SK-N-SH (cell line): Measurements from ENCODE around the gene SP1. TPM values are rescaled to one million over a fixed set of nuclear protein-coding genes. Genes with fewer than 3 reads are reported as not detected.

Experiments
- CTCF ChIA-PET: fragments of 300-600, 350-600 bp; formaldehyde crosslinking; extraction: SDS; loops from one replicate; lab custom pipeline; 2021; lab: Yijun Ruan, JAX
- POLR2A ChIA-PET: fragments of 350-600 bp; sonication (Branson Sonifier 250); formaldehyde crosslinking; extraction: SDS; loops from one replicate; lab custom pipeline; 2020; ENCODE audit warnings: antibody characterized with exemption, inconsistent platforms; lab: Yijun Ruan, JAX
- DNase-seq: peaks from one replicate; pipeline ENCODE4 v3.0.0; 2012
- H2AFZ ChIP-seq: fragments of 200-600 bp; sonication (generic); 2 replicates; pipeline ENCODE4 v1.8.1; 2016; ENCODE audit warnings: antibody characterized with exemption, mild to moderate bottlenecking, low read depth
- H3F3A ChIP-seq: fragments of 200-600 bp; sonication (generic); replicated peaks from 2 replicates; pipeline ENCODE3; 2016; ENCODE audit warnings: antibody characterized with exemption, mild to moderate bottlenecking; ENCODE audit not compliant: insufficient read depth
- H3K27ac ChIP-seq, 2 experiments: fragments of 200-500 bp in 1 of 2; fragments of 200-600 bp in 1 of 2; sonication (Bioruptor generic) in 1 of 2; sonication (generic), shearing (Covaris generic) in 1 of 2; 2 replicates each; pipeline versions ENCODE4 v1.5.1 to v1.6.1; 2014 to 2016; ENCODE audit warnings: low read depth in 2 of 2, inconsistent platforms in 1 of 2, low read length in 1 of 2, mild to moderate bottlenecking in 1 of 2, mixed read lengths in 1 of 2
- H3K27me3 ChIP-seq: fragments of 200-600 bp; sonication (generic), shearing (Covaris generic); 2 replicates; pipeline ENCODE4 v1.6.1; 2016; ENCODE audit warnings: mixed run types; ENCODE audit not compliant: insufficient read depth
- H3K36me3 ChIP-seq, 2 experiments: fragments of 200-500 bp in 1 of 2; fragments of 200-600 bp in 1 of 2; sonication (Bioruptor generic) in 1 of 2; sonication (generic) in 1 of 2; replicated peaks in 1 of 2; 2 replicates each; pipeline versions ENCODE3 to v1.5.1; 2014 to 2016; ENCODE audit warnings: low read length in 1 of 2, mild to moderate bottlenecking in 1 of 2; ENCODE audit not compliant: insufficient read depth in 2 of 2, control insufficient read depth in 1 of 2
- H3K4me1 ChIP-seq, 2 experiments: fragments of 200-500 bp in 1 of 2; fragments of 200-600 bp in 1 of 2; sonication (Bioruptor generic) in 1 of 2; sonication (generic), shearing (Covaris generic) in 1 of 2; 2 replicates each; pipeline versions ENCODE4 v1.5.1 to v1.6.1; 2014 to 2016; ENCODE audit warnings: low read depth in 1 of 2, low read length in 1 of 2, mixed run types in 1 of 2; ENCODE audit not compliant: insufficient read depth in 2 of 2, control insufficient read depth in 1 of 2
- H3K4me2 ChIP-seq: fragments of 200-600 bp; sonication (generic), shearing (Covaris generic); 2 replicates; pipeline ENCODE4 v1.6.1; 2017; ENCODE audit warnings: mixed run types
- H3K4me3 ChIP-seq, 2 experiments: fragments of 200-500 bp in 1 of 2; fragments of 200-600 bp in 1 of 2; sonication (Bioruptor generic) in 1 of 2; sonication (generic), shearing (Covaris generic) in 1 of 2; 2 replicates each; pipeline versions ENCODE4 v1.5.1 to v1.8.1; 2014 to 2016; ENCODE audit warnings: low read depth in 2 of 2, inconsistent platforms in 1 of 2, low read length in 1 of 2, mild to moderate bottlenecking in 1 of 2, mixed read lengths in 1 of 2, moderate library complexity in 1 of 2
- H3K79me2 ChIP-seq: fragments of 200-600 bp; sonication (generic); 2 replicates; pipeline ENCODE4 v1.8.1; 2017; ENCODE audit warnings: mild to moderate bottlenecking; ENCODE audit not compliant: insufficient read depth
- H3K9ac ChIP-seq: fragments of 200-600 bp; sonication (generic); 2 replicates; pipeline ENCODE4 v1.6.1; 2017; ENCODE audit warnings: mixed run types
- H3K9me2 ChIP-seq: fragments of 200-600 bp; sonication (generic); 2 replicates; pipeline ENCODE4 v1.6.1; 2017; ENCODE audit warnings: mixed run types
- H3K9me3 ChIP-seq: fragments of 200-600 bp; sonication (generic); 2 replicates; pipeline ENCODE4 v1.6.1; 2017; ENCODE audit warnings: mixed run types, mild to moderate bottlenecking, moderate library complexity
- H4K20me1 ChIP-seq: fragments of 200-600 bp; sonication (generic); 2 replicates; pipeline ENCODE4 v1.6.1; 2017; ENCODE audit warnings: mild to moderate bottlenecking, mixed run types; ENCODE audit not compliant: insufficient read depth
- EP300 ChIP-seq, 2 experiments: IDR thresholded peaks; 2 replicates each; pipeline versions ENCODE4 v1.4.0 to v1.6.1; 2012; ENCODE audit warnings: borderline replicate concordance in 1 of 2, low read depth in 1 of 2, low read length in 1 of 2
- FOXM1 ChIP-seq: IDR thresholded peaks from 2 replicates; pipeline ENCODE4 v1.4.0; 2012; ENCODE audit warnings: low read depth, mild to moderate bottlenecking
- RAD21 ChIP-seq: IDR thresholded peaks from 2 replicates; pipeline ENCODE4 v1.6.1; 2012; ENCODE audit warnings: mild to moderate bottlenecking, low read length
- SMC3 ChIP-seq: IDR thresholded peaks from 2 replicates; pipeline ENCODE4 v1.6.1; 2012; ENCODE audit warnings: low read depth, low read length, improper control_type of control experiment
- WGBS: methylation state at CpG from one replicate; pipeline ENCODE4 v1.1.6; 2017; ENCODE audit warnings: low lambda C conversion rate; 5-methylcytosine and 5-hydroxymethylcytosine counted together
- polyA plus RNA-seq, 3 experiments: library from polyadenylated mRNA; depleted of rRNA; stranded (reverse); fragments of >200 nt; gene quantifications; 2 replicates each; pipeline ENCODE4 v1.2.3, GENCODE V29; 2012
- TF ChIP-seq, protein P1 (sequence below): IDR thresholded peaks from 2 replicates; pipeline ENCODE4 v1.6.1; 2012; ENCODE audit warnings: mild to moderate bottlenecking, low read depth, low read length, moderate library complexity
- TF ChIP-seq, protein P2 (sequence below): fragments of 200-600 bp; sonication (generic); IDR thresholded peaks from 2 replicates; pipeline ENCODE4 v1.6.1; 2017; ENCODE audit warnings: antibody characterized with exemption, mild to moderate bottlenecking, moderate library complexity

The SP1 gene
- polyA plus RNA-seq, 1 of the 3 experiments (the other 2 are of a cell fraction), result 12.9 TPM

DNA sequence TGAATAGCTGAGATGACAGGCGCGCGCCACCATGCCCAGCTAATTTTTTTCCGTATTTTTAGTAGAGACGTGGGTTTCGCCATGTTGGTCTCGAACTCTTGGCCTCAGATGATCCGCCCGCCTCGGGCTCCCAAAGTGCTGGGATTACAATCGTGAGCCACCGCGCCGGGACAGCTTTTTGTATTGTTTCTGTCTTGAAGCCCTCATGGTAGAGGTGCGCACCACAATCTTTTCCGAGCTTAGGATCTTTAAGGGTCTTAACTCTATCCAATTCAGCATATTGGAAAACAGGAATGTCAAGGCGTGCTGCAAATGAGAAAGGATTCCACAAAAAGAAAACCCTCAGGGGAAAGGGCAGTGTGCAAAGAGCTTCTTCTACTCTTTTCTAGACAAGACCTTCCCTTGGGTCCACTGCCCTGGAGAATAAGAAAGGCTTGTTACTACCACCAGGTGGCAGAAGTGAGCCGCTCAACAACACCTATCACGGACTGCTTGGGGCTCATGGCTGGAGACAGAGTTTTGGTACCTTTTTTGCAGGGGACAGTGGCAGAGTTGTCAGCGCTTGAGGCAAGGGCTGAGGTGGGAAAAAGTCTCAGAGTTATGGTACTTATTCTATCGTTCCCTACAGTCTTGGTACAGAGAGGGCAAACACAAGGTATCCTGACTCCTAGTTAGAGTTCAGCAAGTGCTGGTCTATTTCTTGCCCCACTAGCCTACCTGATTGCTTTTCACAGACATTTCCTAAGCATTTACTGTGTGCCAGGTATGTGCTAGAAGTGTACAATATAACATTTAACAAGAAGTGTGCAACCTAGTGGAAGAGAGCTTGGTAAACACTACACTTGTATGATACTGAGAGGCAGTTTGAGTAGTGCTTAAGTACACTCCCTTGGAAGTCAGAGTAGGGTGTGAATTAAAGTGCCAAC, 27.4 kb upstream of the SP1 start:
- CTCF ChIA-PET, result interaction anchor here (0.6 to 9.1 kb wide), 65 partner anchors 8 to 446 kb away, joined by 3 to 236 read pairs (median 5); partner anchors contain the start of genes AAAS, AMHR2, NPFF and PRR13
- WGBS, result 53% methylated on average over 21 of the region's 21 CpGs
- DNase-seq, result peak; percentile 80

More for the DNA sequence above, 27.4 kb upstream of the SP1 start:
- Histone ChIP-seq H3K27me3 (no peaks in the 10 kb centered on the region), H3K4me1 (no peaks in the 10 kb centered on the region), H3K9me3 (no peaks in the 10 kb centered on the region), H3K27ac (no peak overlapping the region), H4K20me1 (no peaks in the 10 kb centered on the region), H3K36me3 (no peaks in the 10 kb centered on the region), H2AFZ (peak overlapping the region; percentile 37), H3K79me2 (no peaks in the 10 kb centered on the region)
- TF ChIP-seq FOXM1 (no peak), SMC3 (peak; percentile 97), RAD21 (peak; percentile 96), EP300 (IDR thresholded peaks at IDR 0.05; ENCODE audit: borderline replicate concordance in 1 of 2, low read depth in 1 of 2, low read length in 1 of 2) (no peak)
- TF ChIP-seq, protein P1, sequence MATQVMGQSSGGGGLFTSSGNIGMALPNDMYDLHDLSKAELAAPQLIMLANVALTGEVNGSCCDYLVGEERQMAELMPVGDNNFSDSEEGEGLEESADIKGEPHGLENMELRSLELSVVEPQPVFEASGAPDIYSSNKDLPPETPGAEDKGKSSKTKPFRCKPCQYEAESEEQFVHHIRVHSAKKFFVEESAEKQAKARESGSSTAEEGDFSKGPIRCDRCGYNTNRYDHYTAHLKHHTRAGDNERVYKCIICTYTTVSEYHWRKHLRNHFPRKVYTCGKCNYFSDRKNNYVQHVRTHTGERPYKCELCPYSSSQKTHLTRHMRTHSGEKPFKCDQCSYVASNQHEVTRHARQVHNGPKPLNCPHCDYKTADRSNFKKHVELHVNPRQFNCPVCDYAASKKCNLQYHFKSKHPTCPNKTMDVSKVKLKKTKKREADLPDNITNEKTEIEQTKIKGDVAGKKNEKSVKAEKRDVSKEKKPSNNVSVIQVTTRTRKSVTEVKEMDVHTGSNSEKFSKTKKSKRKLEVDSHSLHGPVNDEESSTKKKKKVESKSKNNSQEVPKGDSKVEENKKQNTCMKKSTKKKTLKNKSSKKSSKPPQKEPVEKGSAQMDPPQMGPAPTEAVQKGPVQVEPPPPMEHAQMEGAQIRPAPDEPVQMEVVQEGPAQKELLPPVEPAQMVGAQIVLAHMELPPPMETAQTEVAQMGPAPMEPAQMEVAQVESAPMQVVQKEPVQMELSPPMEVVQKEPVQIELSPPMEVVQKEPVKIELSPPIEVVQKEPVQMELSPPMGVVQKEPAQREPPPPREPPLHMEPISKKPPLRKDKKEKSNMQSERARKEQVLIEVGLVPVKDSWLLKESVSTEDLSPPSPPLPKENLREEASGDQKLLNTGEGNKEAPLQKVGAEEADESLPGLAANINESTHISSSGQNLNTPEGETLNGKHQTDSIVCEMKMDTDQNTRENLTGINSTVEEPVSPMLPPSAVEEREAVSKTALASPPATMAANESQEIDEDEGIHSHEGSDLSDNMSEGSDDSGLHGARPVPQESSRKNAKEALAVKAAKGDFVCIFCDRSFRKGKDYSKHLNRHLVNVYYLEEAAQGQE, result 0 out of 2 replicates have a peak, but pooled peaks have one; percentile 14
- TF ChIP-seq, protein P2, sequence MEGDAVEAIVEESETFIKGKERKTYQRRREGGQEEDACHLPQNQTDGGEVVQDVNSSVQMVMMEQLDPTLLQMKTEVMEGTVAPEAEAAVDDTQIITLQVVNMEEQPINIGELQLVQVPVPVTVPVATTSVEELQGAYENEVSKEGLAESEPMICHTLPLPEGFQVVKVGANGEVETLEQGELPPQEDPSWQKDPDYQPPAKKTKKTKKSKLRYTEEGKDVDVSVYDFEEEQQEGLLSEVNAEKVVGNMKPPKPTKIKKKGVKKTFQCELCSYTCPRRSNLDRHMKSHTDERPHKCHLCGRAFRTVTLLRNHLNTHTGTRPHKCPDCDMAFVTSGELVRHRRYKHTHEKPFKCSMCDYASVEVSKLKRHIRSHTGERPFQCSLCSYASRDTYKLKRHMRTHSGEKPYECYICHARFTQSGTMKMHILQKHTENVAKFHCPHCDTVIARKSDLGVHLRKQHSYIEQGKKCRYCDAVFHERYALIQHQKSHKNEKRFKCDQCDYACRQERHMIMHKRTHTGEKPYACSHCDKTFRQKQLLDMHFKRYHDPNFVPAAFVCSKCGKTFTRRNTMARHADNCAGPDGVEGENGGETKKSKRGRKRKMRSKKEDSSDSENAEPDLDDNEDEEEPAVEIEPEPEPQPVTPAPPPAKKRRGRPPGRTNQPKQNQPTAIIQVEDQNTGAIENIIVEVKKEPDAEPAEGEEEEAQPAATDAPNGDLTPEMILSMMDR, result peak; percentile 85
- TF ChIP-seq, all 33 proteins: peak for 4
- H3F3A ChIP-seq, result no peaks in the 10 kb centered on the region
- H3K9ac ChIP-seq, result no peak overlapping the region
- H3K4me3 ChIP-seq, result no peak overlapping the region; a peak in 1 of 4 replicates
- POLR2A ChIA-PET, result interaction anchor here (0.5 to 1.4 kb wide), 6 partner anchors 31 to 155 kb away, joined by 3 to 5 read pairs (median 3); partner anchors contain the start of genes AAAS and NPFF
- H3K9me2 ChIP-seq, result no peaks in the 10 kb centered on the region
- H3K4me2 ChIP-seq, result no peak overlapping the region
